COLO829 (cell line): Measurements from ENCODE around the gene DLG5.
"Not testable (repeated sequence)": the region's sequence is repeated elsewhere in the genome, so short reads cannot be mapped to it uniquely, and the experiment has no call there.

Source experiments
- DNase-seq: peaks from one replicate; pipeline ENCODE4 v3.0.0; 2012; ENCODE audit warnings: low spot score

Gene DLG5

GRCh38 chr10:77768039-77768438 is 158.5 kb downstream of the DLG5 start:
- no peak for DNase-seq

- DNase-seq = no peak
Observed at GRCh38 chr10:77763453-77764430, 162.8 kb downstream of the DLG5 start.

DNA sequence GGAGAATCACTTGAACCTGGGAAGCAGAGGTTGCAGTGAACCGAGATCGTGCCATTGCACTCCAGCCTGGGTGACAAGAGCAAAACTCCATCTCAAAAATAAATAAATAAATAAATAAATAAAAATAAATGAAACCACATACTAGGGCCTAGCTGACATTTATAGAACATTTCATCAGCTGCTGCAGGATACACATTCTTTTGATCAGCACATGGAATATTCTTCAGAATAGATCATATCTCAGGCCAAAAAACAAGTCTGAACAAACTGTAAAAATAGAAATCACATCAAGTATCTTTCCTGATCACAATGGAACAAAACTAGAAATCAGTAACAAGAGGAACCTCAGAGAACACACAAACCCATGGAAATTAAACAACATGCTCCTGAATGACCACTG is 168.1 kb downstream of the DLG5 start:
- not testable (repeated sequence) for DNase-seq

- DNase-seq = peak; percentile 49
Observed at GRCh38 chr10:77756319-77757232, 170.0 kb downstream of the DLG5 start.

- no peak for DNase-seq
Observed at GRCh38 chr10:77746047-77746707, 180.4 kb downstream of the DLG5 start.

DNA sequence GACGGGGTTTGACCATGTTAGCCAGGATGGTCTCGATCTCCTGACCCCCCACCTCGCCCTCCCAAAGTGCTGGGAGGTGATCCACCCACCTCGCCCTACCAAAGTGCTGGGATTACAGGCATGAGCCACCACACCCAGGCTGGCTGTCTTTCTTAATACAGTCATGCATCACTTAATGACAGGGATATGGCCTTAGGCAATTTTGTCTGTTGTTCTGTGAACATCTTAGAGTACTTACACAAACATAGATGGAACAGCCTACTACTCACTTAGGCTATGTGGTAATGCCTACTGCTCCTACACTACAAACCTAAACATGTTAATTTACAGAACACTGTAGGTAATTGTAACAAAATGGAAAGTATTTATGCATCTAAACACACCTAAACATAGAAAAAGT is 182.3 kb downstream of the DLG5 start:
- DNase-seq = no peak

- no peak for DNase-seq
Observed at GRCh38 chr10:77742172-77742571, 184.4 kb downstream of the DLG5 start.

GRCh38 chr10:77741746-77742145 is 184.8 kb downstream of the DLG5 start:
- DNase-seq = no peak
